ENCODE results near the gene CADPS2. TPM values are rescaled to one million over a fixed set of nuclear protein-coding genes. Genes with fewer than 3 reads are reported as not detected.
A peak's percentile ranks its signal among the peaks of the same experiment; 100 is the strongest.

The CADPS2 gene
- total RNA-seq, 1 experiment from 2014 or later: not detected

DNA sequence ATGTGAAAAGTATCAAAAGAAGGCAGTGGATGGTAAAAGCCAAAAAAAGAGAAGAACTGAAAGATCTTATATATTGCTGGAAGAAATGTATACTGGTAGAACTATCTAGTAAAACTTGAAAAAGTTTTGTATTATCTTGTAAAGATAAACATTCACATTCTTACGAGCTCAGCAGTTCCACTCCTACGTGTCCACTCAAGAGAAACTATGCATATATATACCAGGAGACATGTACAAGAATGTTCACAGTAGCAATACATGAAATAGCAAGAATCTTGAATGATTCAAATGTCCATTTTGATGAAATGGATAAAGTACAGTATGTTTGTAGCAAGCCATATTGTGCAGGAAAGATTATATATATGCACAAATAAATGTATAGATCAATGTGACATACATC, 342.4 kb downstream of the CADPS2 start:
- Histone ChIP-seq H3K36me3 (ENCODE audit: insufficient read depth, low read length) (no peaks in the 10 kb centered on the region), H3K9me2 (replicated peaks; ENCODE audit: insufficient read depth, low read length) (no peaks in the 10 kb centered on the region), H3K4me1 (ENCODE audit: low read length) (peaks cover 5% of the 10 kb centered on the region; the same call in 1 of the 2 replicates), H3K9me3 (ENCODE audit: low read length) (no peaks in the 10 kb centered on the region), H3K9ac (ENCODE audit: low read length) (no peak overlapping the region), H3K4me3 (ENCODE audit: low read length) (no peak overlapping the region), H3K27ac (ENCODE audit: low read length) (no peak overlapping the region), H3K79me2 (ENCODE audit: low read length) (no peaks in the 10 kb centered on the region), H3K27me3 (ENCODE audit: low read length) (no peaks in the 10 kb centered on the region), H4K20me1 (ENCODE audit: insufficient read depth, low read depth, low read length) (no peaks in the 10 kb centered on the region), H2AFZ (ENCODE audit: low read length) (no peak overlapping the region), H3K4me2 (ENCODE audit: low read depth, low read length, poor library complexity, severe bottlenecking) (no peak overlapping the region)
- DNase-seq: no peak

DNA sequence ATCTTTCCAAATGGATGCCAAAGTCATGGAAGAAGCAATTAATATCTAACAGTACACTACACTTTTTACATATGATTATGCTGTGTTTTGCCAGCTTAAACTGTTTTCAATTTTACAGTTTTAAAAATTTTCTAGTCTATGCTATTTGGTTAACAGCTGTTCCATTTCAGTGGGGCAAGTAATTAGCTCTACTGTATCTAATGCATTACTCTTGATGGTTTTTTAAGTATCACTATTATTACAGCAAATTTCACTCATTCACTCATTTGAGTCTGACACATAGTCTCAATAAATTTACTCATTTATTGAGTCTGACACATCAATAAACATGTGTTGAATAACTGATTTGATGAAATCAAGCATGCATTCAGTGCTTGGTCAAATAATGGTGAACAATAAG, 343.1 kb downstream of the CADPS2 start:
- Histone ChIP-seq H3K9me3 (ENCODE audit: low read length) (no peaks in the 10 kb centered on the region), H3K36me3 (ENCODE audit: insufficient read depth, low read length) (no peaks in the 10 kb centered on the region), H3K9me2 (replicated peaks; ENCODE audit: insufficient read depth, low read length) (no peaks in the 10 kb centered on the region), H2AFZ (ENCODE audit: low read length) (no peak overlapping the region), H4K20me1 (ENCODE audit: insufficient read depth, low read depth, low read length) (no peaks in the 10 kb centered on the region), H3K4me1 (ENCODE audit: low read length) (peaks cover 5% of the 10 kb centered on the region; the same call in 1 of the 2 replicates), H3K27me3 (ENCODE audit: low read length) (no peaks in the 10 kb centered on the region), H3K4me2 (ENCODE audit: low read depth, low read length, poor library complexity, severe bottlenecking) (no peak overlapping the region), H3K4me3 (ENCODE audit: low read length) (no peak overlapping the region), H3K79me2 (ENCODE audit: low read length) (no peaks in the 10 kb centered on the region), H3K27ac (ENCODE audit: low read length) (no peak overlapping the region), H3K9ac (ENCODE audit: low read length) (no peak overlapping the region)
- DNase-seq: no peak

DNA sequence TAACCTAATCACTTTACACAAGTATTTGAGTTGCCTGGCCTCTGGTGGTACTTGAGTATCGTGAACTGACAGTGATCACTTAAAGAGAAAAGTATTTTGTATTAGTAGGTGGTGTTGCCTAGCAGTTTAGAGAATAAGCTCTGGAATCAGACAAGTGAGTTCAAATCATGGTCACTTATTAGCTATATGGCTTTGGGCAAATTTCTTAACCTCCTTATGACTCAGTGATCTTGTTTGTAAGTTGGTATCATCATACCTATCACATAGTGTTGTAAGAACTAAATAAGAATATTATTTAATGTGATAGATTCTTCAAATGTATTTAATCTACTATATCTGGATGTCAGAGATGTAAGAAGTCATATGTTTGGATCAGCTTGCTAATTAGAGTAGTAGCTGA, 351.2 kb downstream of the CADPS2 start:
- no peak overlapping the region for H3K4me3 ChIP-seq (ENCODE audit: low read length)
- H3K9me3 ChIP-seq (ENCODE audit: low read length): no peaks in the 10 kb centered on the region
- H3K27me3 ChIP-seq (ENCODE audit: low read length): no peaks in the 10 kb centered on the region
- no peak overlapping the region for H2AFZ ChIP-seq (ENCODE audit: low read length)
- no peaks in the 10 kb centered on the region for H3K79me2 ChIP-seq (ENCODE audit: low read length)
- H4K20me1 ChIP-seq (ENCODE audit: insufficient read depth, low read depth, low read length): no peaks in the 10 kb centered on the region
- no peak overlapping the region for H3K9ac ChIP-seq (ENCODE audit: low read length)
- DNase-seq: no peak
- no peak overlapping the region for H3K27ac ChIP-seq (ENCODE audit: low read length)
- no peaks in the 10 kb centered on the region for H3K4me1 ChIP-seq (ENCODE audit: low read length)
- no peak overlapping the region for H3K4me2 ChIP-seq (ENCODE audit: low read depth, low read length, poor library complexity, severe bottlenecking)
- H3K36me3 ChIP-seq (ENCODE audit: insufficient read depth, low read length): no peaks in the 10 kb centered on the region
- no peaks in the 10 kb centered on the region for H3K9me2 ChIP-seq (replicated peaks; ENCODE audit: insufficient read depth, low read length)

DNA sequence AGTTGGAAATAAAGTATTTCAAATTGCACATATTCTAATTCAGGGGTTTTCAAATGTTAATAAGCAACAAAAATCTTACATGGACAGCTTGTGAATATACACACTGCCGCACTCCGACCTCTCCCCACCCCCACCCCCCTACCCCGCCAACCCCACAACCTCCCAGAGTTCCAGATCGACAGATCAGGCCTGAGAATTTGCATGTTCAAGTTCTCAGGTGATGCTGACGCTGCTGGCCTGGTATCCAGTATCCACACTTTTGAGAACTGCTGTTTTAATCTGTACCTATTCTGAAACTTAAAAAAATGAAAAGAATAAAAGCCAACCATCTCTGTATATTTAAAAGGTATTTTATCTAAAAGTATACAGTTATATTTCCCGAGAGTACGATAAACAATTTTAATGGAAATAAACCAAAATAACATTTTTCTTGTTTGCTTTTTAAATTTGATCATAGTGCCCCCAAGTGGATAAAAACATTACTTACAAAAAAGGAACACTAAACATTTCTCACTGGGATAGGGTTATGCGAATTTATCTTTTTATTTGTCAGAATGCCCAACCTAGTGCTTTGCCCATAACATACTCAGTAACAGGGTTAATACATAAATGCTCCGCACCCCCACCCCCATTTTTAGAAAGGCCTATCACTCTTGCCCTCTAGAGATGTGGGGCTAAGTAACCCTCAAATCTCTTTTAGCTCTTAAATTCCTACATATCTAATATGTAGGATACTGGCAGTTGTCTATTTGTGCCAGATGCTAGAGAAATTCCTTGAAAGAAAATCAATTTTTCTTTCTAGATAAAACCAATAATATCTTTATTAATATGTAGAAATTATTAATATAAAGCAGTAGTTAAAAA, 353.6 kb downstream of the CADPS2 start:
- Histone ChIP-seq H3K4me2 (ENCODE audit: low read depth, low read length, poor library complexity, severe bottlenecking) (no peak overlapping the region), H3K4me3 (ENCODE audit: low read length) (no peak overlapping the region), H4K20me1 (ENCODE audit: insufficient read depth, low read depth, low read length) (no peaks in the 10 kb centered on the region), H3K79me2 (ENCODE audit: low read length) (no peaks in the 10 kb centered on the region), H3K9ac (ENCODE audit: low read length) (no peak overlapping the region), H3K27ac (ENCODE audit: low read length) (no peak overlapping the region), H3K36me3 (ENCODE audit: insufficient read depth, low read length) (no peaks in the 10 kb centered on the region), H3K4me1 (ENCODE audit: low read length) (no peaks in the 10 kb centered on the region), H2AFZ (ENCODE audit: low read length) (no peak overlapping the region), H3K27me3 (ENCODE audit: low read length) (no peaks in the 10 kb centered on the region), H3K9me2 (replicated peaks; ENCODE audit: insufficient read depth, low read length) (no peaks in the 10 kb centered on the region), H3K9me3 (ENCODE audit: low read length) (no peaks in the 10 kb centered on the region)
- DNase-seq: peak; percentile 51

DNA sequence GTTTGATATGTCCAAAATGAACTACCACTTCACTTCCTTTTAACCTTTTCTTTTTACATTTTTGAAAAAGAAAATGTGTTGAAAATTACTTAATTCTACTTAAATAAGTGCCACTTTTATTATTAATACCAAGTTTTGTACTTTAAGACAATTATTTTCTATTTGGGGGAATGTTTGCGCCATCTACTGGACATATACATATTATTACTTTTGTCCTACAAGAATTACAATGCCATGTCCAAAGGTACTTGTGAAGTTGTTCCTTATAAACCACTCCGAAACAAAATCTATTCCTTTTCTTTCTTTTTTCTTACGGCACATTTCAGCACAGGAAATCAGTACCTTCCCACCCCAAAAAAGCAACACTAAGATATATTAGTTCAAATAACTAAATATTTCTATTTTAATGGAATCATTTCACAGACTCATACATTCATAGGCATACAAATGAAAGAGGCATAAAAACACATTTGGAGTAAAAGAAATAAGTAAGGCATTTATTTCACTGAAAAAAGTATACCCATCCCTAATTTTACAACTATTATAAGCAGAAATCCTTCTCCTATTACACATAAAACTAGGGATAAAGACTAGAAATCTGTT, 357.3 kb downstream of the CADPS2 start:
- Histone ChIP-seq H3K4me3 (ENCODE audit: low read length) (no peak overlapping the region), H4K20me1 (ENCODE audit: insufficient read depth, low read depth, low read length) (no peaks in the 10 kb centered on the region), H3K27me3 (ENCODE audit: low read length) (no peaks in the 10 kb centered on the region), H3K9ac (ENCODE audit: low read length) (no peak overlapping the region), H3K4me2 (ENCODE audit: low read depth, low read length, poor library complexity, severe bottlenecking) (no peak overlapping the region), H3K9me3 (ENCODE audit: low read length) (no peaks in the 10 kb centered on the region), H3K36me3 (ENCODE audit: insufficient read depth, low read length) (no peaks in the 10 kb centered on the region), H3K4me1 (ENCODE audit: low read length) (no peaks in the 10 kb centered on the region), H3K27ac (ENCODE audit: low read length) (no peak overlapping the region), H2AFZ (ENCODE audit: low read length) (no peak overlapping the region), H3K9me2 (replicated peaks; ENCODE audit: insufficient read depth, low read length) (no peaks in the 10 kb centered on the region), H3K79me2 (ENCODE audit: low read length) (no peaks in the 10 kb centered on the region)
- DNase-seq: peak; percentile 73

DNA sequence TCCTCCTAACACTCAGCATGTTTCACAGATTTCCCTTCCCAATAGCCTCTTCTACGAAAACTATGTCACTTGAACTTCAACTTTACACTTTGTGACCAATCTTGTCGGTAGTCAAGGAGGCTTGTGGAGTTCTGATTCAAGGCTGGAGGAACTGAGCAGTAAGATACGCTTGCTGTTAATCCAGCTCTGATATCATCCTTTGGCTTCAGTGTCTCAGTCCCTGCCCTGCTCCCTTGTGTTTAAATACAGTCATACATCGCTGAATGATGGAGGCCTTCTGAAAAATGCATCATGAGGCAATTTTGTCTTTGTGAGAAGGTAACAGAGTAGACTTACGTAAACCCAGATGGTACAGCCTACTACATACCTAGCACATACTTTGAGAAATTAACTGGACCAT, 360.9 kb downstream of the CADPS2 start:
- DNase-seq: no peak
- H2AFZ ChIP-seq (ENCODE audit: low read length): no peak overlapping the region
- H3K9me3 ChIP-seq (ENCODE audit: low read length): no peaks in the 10 kb centered on the region
- H3K27ac ChIP-seq (ENCODE audit: low read length): no peak overlapping the region
- no peaks in the 10 kb centered on the region for H3K27me3 ChIP-seq (ENCODE audit: low read length)
- H3K36me3 ChIP-seq (ENCODE audit: insufficient read depth, low read length): no peaks in the 10 kb centered on the region
- no peaks in the 10 kb centered on the region for H3K79me2 ChIP-seq (ENCODE audit: low read length)
- no peak overlapping the region for H3K9ac ChIP-seq (ENCODE audit: low read length)
- no peaks in the 10 kb centered on the region for H3K4me1 ChIP-seq (ENCODE audit: low read length)
- H3K4me2 ChIP-seq (ENCODE audit: low read depth, low read length, poor library complexity, severe bottlenecking): no peak overlapping the region
- no peak overlapping the region for H3K4me3 ChIP-seq (ENCODE audit: low read length)
- no peaks in the 10 kb centered on the region for H4K20me1 ChIP-seq (ENCODE audit: insufficient read depth, low read depth, low read length)
- no peaks in the 10 kb centered on the region for H3K9me2 ChIP-seq (replicated peaks; ENCODE audit: insufficient read depth, low read length)

DNA sequence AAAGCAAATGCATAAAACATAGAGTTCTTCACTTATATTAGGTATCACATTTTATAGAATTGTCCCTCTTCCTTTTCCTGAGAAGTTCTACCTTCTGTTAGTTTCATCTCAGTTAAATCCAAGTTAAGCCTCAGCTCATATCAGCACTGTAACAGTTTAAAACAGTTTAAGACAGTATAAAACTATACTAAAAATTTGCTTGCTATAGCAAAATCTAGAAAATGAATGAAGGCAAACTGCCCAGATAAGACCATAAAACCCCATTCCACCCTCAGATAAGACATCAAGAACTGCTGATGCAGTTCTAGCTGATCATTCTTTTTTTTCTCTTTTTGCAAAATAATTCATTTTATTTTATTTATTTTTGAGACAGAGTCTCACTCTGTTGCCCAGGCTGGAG, 364.5 kb downstream of the CADPS2 start:
- H3K9ac ChIP-seq (ENCODE audit: low read length): no peak overlapping the region
- no peak for DNase-seq
- H3K36me3 ChIP-seq (ENCODE audit: insufficient read depth, low read length): no peaks in the 10 kb centered on the region

DNA sequence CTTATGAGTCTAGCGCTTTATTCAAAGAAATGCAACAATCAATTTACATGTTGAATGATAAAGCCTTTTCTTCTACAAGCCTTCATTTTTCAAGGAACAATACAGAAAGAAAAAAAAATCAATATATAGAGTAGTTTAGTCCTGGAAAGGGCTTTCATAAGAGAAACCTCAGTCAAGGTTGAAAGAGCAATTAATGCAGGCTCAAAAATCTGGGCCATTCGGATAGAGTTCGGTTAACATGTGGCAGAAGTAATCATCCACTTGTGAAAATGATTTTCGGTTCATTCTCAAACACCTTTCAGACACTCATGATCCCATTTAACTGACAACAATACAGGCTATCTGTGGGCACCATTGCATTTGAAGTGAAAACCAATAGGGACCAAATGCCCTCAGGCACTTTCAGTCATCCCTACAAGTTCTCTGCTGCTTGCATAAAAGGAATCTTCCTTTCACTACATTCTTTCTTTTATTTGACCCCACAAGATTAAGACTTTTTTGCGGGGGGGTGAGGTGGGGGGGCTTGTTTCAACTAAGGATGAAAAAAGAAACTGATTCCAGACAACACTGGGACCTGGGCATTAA, 365.2 kb downstream of the CADPS2 start:
- Histone ChIP-seq H2AFZ (ENCODE audit: low read length) (no peak overlapping the region), H3K36me3 (ENCODE audit: insufficient read depth, low read length) (no peaks in the 10 kb centered on the region), H3K4me3 (ENCODE audit: low read length) (no peak overlapping the region), H3K9me3 (ENCODE audit: low read length) (no peaks in the 10 kb centered on the region), H3K79me2 (ENCODE audit: low read length) (no peaks in the 10 kb centered on the region), H3K4me1 (ENCODE audit: low read length) (no peaks in the 10 kb centered on the region), H3K27ac (ENCODE audit: low read length) (no peak overlapping the region), H3K4me2 (ENCODE audit: low read depth, low read length, poor library complexity, severe bottlenecking) (no peak overlapping the region), H3K9me2 (replicated peaks; ENCODE audit: insufficient read depth, low read length) (no peaks in the 10 kb centered on the region), H3K9ac (ENCODE audit: low read length) (no peak overlapping the region), H4K20me1 (ENCODE audit: insufficient read depth, low read depth, low read length) (no peaks in the 10 kb centered on the region), H3K27me3 (ENCODE audit: low read length) (no peaks in the 10 kb centered on the region)
- DNase-seq: no peak

More for the DNA sequence above, 364.5 kb downstream of the CADPS2 start:
- Histone ChIP-seq H4K20me1 (ENCODE audit: insufficient read depth, low read depth, low read length) (no peaks in the 10 kb centered on the region), H3K79me2 (ENCODE audit: low read length) (no peaks in the 10 kb centered on the region), H3K4me3 (ENCODE audit: low read length) (no peak overlapping the region), H3K27ac (ENCODE audit: low read length) (no peak overlapping the region), H3K9me3 (ENCODE audit: low read length) (no peaks in the 10 kb centered on the region), H3K4me1 (ENCODE audit: low read length) (no peaks in the 10 kb centered on the region), H3K27me3 (ENCODE audit: low read length) (no peaks in the 10 kb centered on the region), H3K9me2 (replicated peaks; ENCODE audit: insufficient read depth, low read length) (no peaks in the 10 kb centered on the region), H3K4me2 (ENCODE audit: low read depth, low read length, poor library complexity, severe bottlenecking) (no peak overlapping the region), H2AFZ (ENCODE audit: low read length) (no peak overlapping the region)

Measured in Karpas-422 (cell line).